Activated CD8-positive, alpha-beta T cell treated with anti-CD3 and anti-CD28 coated beads for 36 hours (primary cell): ENCODE results near the gene CCDC17. TPM values are rescaled to one million over a fixed set of nuclear protein-coding genes. Genes with fewer than 3 reads are reported as not detected.

Experiments used
- ATAC-seq: fragments of 200-7000 bp; cut with Tn5 transposase; one replicate; pipeline ENCODE4 v1.10.0; 2021; ENCODE audit warnings: mild to moderate bottlenecking, moderate library complexity
- CTCF ChIA-PET: fragments of 350-600 bp; sonication (Branson Sonifier 250); formaldehyde crosslinking; loops from one replicate; lab custom pipeline; 2021; ENCODE audit warnings: antibody characterized with exemption; lab: Charles Lee
- POLR2A ChIA-PET: fragments of 350-600 bp; sonication (Branson Sonifier 250); formaldehyde crosslinking; loops from one replicate; lab custom pipeline; 2021; ENCODE audit warnings: antibody characterized with exemption; lab: Charles Lee
- DNase-seq: peaks from one replicate; pipeline ENCODE4 v3.0.0-alpha.2; 2020
- H3K27ac Mint-ChIP-seq: one replicate; pipeline ENCODE4 v1.8.0; 2021; ENCODE audit warnings: mild to moderate bottlenecking, mixed read lengths
- H3K27me3 Mint-ChIP-seq: one replicate; pipeline ENCODE4 v1.8.0; 2021; ENCODE audit warnings: mixed read lengths
- H3K36me3 Mint-ChIP-seq: one replicate; pipeline ENCODE4 v1.8.0; 2021; ENCODE audit warnings: low read depth, mixed read lengths
- H3K4me1 Mint-ChIP-seq: one replicate; pipeline ENCODE4 v1.8.0; 2021; ENCODE audit warnings: low read depth, mixed read lengths
- H3K4me3 Mint-ChIP-seq: one replicate; pipeline ENCODE4 v1.8.0; 2021; ENCODE audit warnings: mild to moderate bottlenecking, moderate library complexity, mixed read lengths
- H3K9me3 Mint-ChIP-seq: one replicate; pipeline ENCODE4 v1.8.0; 2021; ENCODE audit warnings: mixed read lengths
- intact Hi-C: fragments of 100-400 bp; cut with micrococcal nuclease; formaldehyde crosslinking; loops from one replicate; pipeline ENCODE4 v1.10.0; 2022
- total RNA-seq, 2 experiments: library from RNA; stranded (reverse); gene quantifications; one replicate each; pipeline ENCODE4 v1.2.3, GENCODE V29; 2021
- TF ChIP-seq, protein P1 (sequence below): fragments of 200-600 bp; IDR thresholded peaks from one replicate; pipeline ENCODE4 v1.8.0; 2022; ENCODE audit warnings: antibody characterized with exemption, mild to moderate bottlenecking

Gene CCDC17
- total RNA-seq, 2 experiments from 2014 or later, result 1.7 to 1.9 TPM

DNA sequence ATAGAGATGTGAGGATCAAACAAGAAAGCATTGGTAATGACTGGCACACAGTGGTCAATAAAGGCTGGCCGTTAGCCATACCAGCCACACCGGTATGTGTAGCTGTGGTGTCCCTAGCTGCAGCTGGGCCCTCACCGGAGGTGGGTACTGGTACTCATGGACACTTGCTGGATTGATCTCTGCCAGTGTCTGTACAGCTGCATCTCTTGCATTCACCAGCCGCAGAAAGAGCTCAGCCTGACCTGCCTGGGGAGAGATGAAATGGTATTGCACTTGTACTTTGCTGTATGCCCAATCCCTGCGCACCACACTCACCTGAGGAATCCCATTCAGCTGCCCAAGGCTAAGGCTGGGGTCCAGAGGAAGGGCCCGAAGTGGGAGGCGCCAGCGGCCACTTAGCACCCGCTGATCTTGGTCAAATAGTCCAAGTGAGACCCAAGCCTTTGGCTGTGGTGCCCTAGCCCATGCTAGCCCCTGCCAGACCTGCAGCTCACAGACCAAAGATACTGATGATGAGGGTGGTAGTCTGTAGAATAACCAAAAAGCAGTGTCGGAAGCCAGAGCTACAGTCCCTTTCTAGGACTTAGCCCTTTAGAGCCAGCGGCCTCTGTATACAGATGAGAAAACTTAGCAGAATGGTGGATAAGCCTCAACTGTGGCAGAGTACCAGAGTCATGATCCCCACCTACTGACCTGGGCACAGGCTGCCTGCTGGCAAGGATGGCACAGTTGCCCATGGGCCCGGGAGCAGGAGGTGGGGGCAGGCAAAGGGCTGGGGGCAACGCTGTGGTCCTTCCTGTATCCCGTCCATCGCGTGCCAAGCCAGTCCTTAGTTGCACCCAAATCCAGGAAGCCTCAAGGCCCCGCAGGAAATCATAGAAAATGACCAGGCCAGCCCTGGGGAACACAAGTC lies 3.0 kb downstream of the CCDC17 start:
- ATAC-seq (no peak), DNase-seq (no peak)
- POLR2A ChIA-PET, result interaction anchor here (0.7 to 0.9 kb wide), 3 partner anchors 9 to 280 kb away, joined by 3 read pairs; partner anchors contain the start of genes GPBP1L1 and MUTYH
- H3K27ac Mint-ChIP-seq, result peak overlapping the region; percentile 59
- H3K4me1 Mint-ChIP-seq, result no peaks in the 10 kb centered on the region
- CTCF ChIA-PET, result interaction anchor here (1.6 kb wide), 1 partner anchor 9 kb away, joined by 4 read pairs; no protein-coding TSS in a partner anchor
- H3K4me3 Mint-ChIP-seq, result no peak overlapping the region
- no peaks in the 10 kb centered on the region for H3K27me3 Mint-ChIP-seq
- intact Hi-C loops, result no loop called here
- H3K36me3 Mint-ChIP-seq, result peaks cover 34% of the 10 kb centered on the region
- TF ChIP-seq, protein P1, sequence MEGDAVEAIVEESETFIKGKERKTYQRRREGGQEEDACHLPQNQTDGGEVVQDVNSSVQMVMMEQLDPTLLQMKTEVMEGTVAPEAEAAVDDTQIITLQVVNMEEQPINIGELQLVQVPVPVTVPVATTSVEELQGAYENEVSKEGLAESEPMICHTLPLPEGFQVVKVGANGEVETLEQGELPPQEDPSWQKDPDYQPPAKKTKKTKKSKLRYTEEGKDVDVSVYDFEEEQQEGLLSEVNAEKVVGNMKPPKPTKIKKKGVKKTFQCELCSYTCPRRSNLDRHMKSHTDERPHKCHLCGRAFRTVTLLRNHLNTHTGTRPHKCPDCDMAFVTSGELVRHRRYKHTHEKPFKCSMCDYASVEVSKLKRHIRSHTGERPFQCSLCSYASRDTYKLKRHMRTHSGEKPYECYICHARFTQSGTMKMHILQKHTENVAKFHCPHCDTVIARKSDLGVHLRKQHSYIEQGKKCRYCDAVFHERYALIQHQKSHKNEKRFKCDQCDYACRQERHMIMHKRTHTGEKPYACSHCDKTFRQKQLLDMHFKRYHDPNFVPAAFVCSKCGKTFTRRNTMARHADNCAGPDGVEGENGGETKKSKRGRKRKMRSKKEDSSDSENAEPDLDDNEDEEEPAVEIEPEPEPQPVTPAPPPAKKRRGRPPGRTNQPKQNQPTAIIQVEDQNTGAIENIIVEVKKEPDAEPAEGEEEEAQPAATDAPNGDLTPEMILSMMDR, result no peak
- H3K9me3 Mint-ChIP-seq, result no peaks in the 10 kb centered on the region

DNA sequence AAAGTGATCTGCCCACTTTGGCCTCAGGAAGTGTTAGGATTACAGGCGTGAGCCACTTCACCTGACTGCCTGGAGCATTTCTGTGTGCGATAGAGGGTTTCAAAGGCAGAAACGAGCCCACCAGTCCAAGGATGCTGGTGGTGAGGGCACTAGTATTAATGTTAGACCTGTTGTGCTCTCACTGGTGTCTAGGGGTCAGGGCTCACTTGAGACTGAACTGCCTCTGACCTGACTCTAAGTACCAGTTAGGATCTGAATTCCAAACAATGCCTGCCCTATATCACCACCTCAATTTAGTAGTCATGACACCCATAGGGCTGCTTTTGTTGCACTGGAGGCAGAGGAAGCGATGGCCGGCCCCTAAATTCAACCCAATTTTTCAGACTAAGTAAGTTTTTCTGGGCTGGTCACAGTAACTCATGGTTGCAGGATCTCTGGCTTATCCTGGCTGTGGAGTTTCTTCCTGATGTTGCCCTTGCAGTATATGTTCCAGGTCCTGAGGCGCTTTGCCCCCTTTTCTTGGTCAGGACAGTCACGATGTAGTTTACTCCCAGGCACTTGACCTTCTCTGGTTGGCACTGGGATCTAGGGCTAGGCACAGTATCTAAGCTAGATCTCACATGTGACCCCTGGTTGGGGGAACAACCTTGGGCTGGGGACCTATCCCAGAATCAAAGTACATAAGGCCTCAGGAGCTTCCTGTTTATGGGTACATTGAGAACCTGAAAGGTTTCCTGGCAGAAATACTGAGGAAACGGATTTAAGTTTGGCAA lies 4.5 kb downstream of the CCDC17 start:
- Mint-ChIP-seq H3K27me3 (no peaks in the 10 kb centered on the region), H3K4me1 (no peaks in the 10 kb centered on the region), H3K4me3 (no peak overlapping the region), H3K27ac (peak overlapping the region; percentile 59), H3K36me3 (peaks cover 38% of the 10 kb centered on the region), H3K9me3 (no peaks in the 10 kb centered on the region)
- ChIA-PET POLR2A (no interaction called here), CTCF (no interaction called here)
- TF ChIP-seq, protein P1, result no peak
- DNase-seq, result no peak
- ATAC-seq, result no peak
- intact Hi-C loops, result no loop called here

GRCh38 chr1:45617618-45618017 lies 6.2 kb downstream of the CCDC17 start:
- no peak for ATAC-seq
- H3K4me3 Mint-ChIP-seq, result no peak overlapping the region

GRCh38 chr1:45615885-45616284 lies 8.0 kb downstream of the CCDC17 start:
- Mint-ChIP-seq H3K9me3 (no peaks in the 10 kb centered on the region), H3K36me3 (peaks cover 48% of the 10 kb centered on the region), H3K4me3 (no peak overlapping the region), H3K27me3 (no peaks in the 10 kb centered on the region), H3K27ac (no peak overlapping the region), H3K4me1 (no peaks in the 10 kb centered on the region)
- TF ChIP-seq, protein P1, result no peak
- intact Hi-C loops, result no loop called here
- POLR2A ChIA-PET, result no interaction called here
- CTCF ChIA-PET, result no interaction called here
- no peak for DNase-seq
- ATAC-seq, result no peak

More at GRCh38 chr1:45617618-45618017, 6.2 kb downstream of the CCDC17 start:
- ChIA-PET POLR2A (interaction anchor here (0.5 to 1.3 kb wide), 2 partner anchors 20 to 78 kb away, joined by 3 read pairs; no protein-coding TSS in a partner anchor), CTCF (no interaction called here)
- no peaks in the 10 kb centered on the region for H3K9me3 Mint-ChIP-seq
- no peak overlapping the region for H3K27ac Mint-ChIP-seq
- intact Hi-C loops, result no loop called here
- H3K4me1 Mint-ChIP-seq, result no peaks in the 10 kb centered on the region
- DNase-seq, result no peak
- TF ChIP-seq, protein P1, result no peak
- H3K36me3 Mint-ChIP-seq, result peaks cover 42% of the 10 kb centered on the region
- H3K27me3 Mint-ChIP-seq, result no peaks in the 10 kb centered on the region
